ENCODE measurements around the gene XYLT1. TPM values are rescaled to one million over a fixed set of nuclear protein-coding genes. Genes with fewer than 3 reads are reported as not detected.

Gene XYLT1
- total RNA-seq, 2 donors from 2014 or later = 26.4 to 41.9 TPM

DNA sequence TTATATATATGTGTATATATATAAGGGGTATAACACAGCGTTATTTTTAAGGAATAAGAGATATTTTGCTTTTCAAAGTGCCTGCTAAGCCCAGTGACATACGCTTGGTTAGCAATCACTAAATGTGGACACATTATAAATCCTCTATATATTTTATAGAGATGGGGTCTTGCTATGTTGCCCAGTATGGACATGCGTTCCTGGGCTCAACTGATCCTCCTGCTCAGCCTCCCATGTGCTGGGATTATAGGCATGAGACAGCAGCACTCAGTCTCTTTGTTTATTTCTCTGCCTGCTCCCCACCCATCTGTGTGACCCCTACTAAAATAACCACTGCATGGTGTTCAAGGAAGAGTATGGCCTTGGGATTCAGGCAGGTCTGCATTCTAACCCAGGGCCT lies 63.4 kb downstream of the XYLT1 start:
- H3K27ac Mint-ChIP-seq = no peak overlapping the region
- no peaks in the 10 kb centered on the region for H3K36me3 Mint-ChIP-seq
- peaks cover 14 to 44% of the 10 kb centered on the region in 2 donors for H3K4me1 Mint-ChIP-seq (ENCODE audit: low read depth in 2 of 2)
- no peaks in the 10 kb centered on the region for H3K9me3 Mint-ChIP-seq
- DNase-seq (ENCODE audit: low spot score) = no peak
- no peaks in the 10 kb centered on the region for H3K27me3 Mint-ChIP-seq
- no peak for ATAC-seq
- H3K4me3 Mint-ChIP-seq = no peak overlapping the region

DNA sequence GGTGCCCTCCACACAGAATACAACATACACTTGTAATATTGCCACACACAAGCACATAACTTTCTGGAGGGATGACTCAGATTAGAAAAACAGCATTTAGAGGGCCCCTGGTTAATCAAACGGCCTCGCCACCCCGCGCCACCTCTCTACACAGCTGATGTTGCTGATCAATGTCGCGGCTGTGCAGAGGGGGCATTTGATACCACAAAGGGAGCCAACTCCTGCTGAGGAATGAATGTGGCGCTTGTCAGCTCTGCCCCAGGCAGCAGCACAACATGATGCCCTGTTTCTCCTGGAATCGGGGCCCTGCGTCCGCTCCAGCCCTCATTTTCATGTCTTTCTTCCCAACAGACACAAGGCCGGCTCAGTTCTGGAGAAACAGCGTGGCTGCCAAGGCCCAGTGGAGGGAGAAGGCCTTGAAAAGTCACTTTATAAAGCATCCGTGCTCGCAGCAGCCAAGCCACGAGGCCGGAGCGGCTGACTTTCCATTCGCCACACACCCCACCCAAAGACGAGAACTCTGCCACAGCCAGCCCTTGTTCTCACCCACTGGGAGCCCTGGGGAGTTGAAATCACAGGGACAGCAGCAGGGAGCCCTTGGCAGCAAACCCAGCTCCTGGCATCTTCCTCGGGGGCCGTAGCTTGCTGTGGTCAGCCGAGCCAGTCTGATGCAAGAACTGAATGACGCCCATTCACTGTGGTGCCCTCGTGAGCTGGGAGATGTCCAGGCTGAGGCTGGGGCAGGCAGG lies 65.6 kb downstream of the XYLT1 start:
- ATAC-seq (no peak), DNase-seq (ENCODE audit: low spot score) (no peak)
- Mint-ChIP-seq H3K9me3 (no peaks in the 10 kb centered on the region), H3K27me3 (no peaks in the 10 kb centered on the region), H3K4me1 (ENCODE audit: low read depth in 2 of 2) (peaks cover 18 to 35% of the 10 kb centered on the region in 2 donors), H3K4me3 (no peak overlapping the region), H3K36me3 (no peaks in the 10 kb centered on the region), H3K27ac (no peak overlapping the region)

DNA sequence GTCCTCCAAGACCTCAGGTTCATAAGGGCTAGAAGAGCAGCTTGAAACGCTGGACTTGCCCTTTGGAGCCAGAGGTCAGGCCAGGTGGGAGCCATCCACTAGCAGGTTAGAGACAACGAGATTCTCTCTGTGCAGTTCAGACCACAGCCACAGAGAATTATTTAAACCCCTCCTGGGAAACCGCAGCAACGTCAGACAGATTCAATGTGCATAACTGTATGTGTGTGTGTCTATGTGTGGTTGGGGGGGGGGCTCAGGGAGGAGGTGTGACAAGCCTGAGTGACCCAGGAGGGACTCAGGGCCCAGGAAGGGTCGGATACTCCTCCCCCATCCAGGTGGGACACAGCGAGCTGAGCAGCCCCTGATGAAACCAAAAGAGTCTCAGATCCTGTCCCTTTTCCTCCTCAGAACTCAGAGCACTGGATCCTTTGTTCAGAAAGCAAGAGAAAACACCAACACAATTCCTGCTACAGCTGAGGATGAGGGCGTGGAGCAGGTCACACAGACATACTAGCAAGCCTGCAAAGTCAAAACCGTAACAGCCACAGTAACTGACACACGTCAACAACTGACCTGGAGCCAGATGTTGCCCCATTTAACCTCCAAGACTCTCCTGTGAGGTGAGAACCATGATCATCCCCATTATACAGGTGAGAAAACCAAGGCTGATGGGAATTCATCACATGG lies 66.8 kb downstream of the XYLT1 start:
- peaks cover 14 to 30% of the 10 kb centered on the region in 2 donors for H3K4me1 Mint-ChIP-seq (ENCODE audit: low read depth in 2 of 2)
- no peaks in the 10 kb centered on the region for H3K27me3 Mint-ChIP-seq
- peak overlapping the region in 1 of 2 donors; percentile 36 for H3K27ac Mint-ChIP-seq
- ATAC-seq = no peak
- no peak for DNase-seq (ENCODE audit: low spot score)
- no peaks in the 10 kb centered on the region for H3K36me3 Mint-ChIP-seq
- no peak overlapping the region for H3K4me3 Mint-ChIP-seq
- no peaks in the 10 kb centered on the region for H3K9me3 Mint-ChIP-seq

DNA sequence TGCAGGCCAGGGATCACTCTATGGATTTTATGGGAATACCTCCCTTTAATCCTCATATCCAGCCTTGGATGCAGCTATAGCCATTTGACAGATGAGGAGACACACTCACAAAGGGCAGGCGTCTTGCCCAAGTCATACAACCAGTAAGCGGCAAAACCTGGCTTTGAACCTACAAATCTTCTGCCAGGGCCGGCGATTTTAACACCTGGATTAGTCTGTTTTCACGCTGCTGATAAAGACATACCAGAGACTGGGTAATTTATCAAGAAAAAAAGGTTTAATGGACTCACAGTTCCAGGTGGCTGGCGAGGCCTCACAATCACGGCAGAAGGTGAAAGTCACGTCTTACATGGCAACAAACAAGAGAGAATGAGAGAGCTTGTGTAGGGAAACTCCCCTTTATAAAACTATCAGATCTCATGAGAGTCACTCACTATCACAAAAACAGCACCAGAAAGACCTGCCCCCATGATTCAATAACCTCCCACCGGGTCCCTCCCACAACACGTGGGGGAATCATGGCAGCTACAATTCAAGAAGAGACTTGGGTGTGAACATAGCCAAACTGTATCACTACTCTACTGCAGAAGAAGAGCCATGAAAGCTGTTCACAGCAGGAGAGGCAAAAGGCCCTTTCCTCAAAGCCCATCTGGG lies 67.5 kb downstream of the XYLT1 start:
- Mint-ChIP-seq H3K36me3 (no peaks in the 10 kb centered on the region), H3K4me1 (ENCODE audit: low read depth in 2 of 2) (peaks cover 14 to 26% of the 10 kb centered on the region in 2 donors), H3K9me3 (no peaks in the 10 kb centered on the region), H3K27ac (peak overlapping the region in 1 of 2 donors; percentile 36), H3K4me3 (no peak overlapping the region), H3K27me3 (no peaks in the 10 kb centered on the region)
- ATAC-seq (no peak), DNase-seq (ENCODE audit: low spot score) (no peak)

DNA sequence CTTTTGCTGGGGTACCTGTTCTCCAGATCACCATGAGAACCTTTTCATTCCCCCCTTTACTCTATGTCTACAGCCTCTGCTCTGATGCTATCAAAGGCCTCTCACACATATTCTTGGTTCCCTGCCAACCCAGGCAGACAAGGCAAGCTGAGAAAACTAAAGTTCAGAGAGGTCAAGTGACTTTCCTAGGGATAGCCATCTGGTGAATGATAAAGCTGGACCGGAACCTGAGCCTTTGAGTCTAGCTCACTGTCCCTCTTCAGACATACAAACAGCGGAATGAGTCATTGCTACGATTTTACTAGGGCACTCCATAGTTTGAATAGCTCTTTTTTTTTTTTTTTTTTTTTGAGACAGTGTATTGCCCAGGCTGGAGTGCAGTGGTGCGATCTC lies 73.3 kb downstream of the XYLT1 start:
- ATAC-seq (no peak), DNase-seq (ENCODE audit: low spot score) (no peak)
- Mint-ChIP-seq H3K27ac (peak overlapping the region in 1 of 2 donors; percentile 29), H3K9me3 (no peaks in the 10 kb centered on the region), H3K4me3 (no peak overlapping the region), H3K4me1 (ENCODE audit: low read depth in 2 of 2) (peaks cover 26 to 35% of the 10 kb centered on the region in 2 donors), H3K27me3 (no peaks in the 10 kb centered on the region), H3K36me3 (no peaks in the 10 kb centered on the region)

DNA sequence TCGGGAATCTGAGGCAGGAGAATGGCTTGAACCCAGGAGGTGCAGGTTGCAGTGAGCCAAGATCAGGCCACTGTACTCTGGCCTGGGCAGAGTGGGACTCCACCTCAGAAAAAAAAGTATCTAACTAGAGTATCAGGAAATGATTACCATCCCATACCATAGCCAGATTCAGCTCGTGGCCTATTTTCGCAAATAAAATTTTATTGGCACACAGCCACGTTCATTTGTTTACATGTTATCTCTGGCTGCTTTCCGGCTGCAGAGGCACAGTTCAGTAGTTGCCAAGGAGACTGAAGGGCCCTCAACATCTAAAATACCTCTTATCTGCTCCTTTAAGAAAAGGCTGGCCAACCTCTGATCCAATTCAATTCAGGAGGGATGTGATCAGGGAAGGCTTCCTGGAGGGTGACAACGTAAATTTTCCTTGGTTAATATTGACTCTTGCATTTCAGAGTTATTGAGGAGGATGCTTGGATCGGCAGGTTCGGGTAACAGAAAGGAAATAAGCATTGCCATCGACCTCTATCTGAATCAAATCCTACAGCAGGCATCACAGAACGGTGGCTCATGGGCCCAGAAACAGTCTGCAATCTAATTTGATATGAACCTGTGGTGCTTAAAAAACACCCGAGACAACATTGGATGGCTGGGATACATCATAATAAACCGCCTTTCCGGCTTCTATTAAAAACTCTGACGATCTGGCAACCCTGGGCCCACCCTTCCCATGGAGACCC lies 73.8 kb downstream of the XYLT1 start:
- Mint-ChIP-seq H3K4me3 (no peak overlapping the region), H3K4me1 (ENCODE audit: low read depth in 2 of 2) (peaks cover 28 to 36% of the 10 kb centered on the region in 2 donors), H3K36me3 (peaks cover 1% of the 10 kb centered on the region), H3K27me3 (no peaks in the 10 kb centered on the region), H3K9me3 (no peaks in the 10 kb centered on the region), H3K27ac (peak overlapping the region in 1 of 2 donors; percentile 29)
- ATAC-seq = no peak
- no peak for DNase-seq (ENCODE audit: low spot score)

DNA sequence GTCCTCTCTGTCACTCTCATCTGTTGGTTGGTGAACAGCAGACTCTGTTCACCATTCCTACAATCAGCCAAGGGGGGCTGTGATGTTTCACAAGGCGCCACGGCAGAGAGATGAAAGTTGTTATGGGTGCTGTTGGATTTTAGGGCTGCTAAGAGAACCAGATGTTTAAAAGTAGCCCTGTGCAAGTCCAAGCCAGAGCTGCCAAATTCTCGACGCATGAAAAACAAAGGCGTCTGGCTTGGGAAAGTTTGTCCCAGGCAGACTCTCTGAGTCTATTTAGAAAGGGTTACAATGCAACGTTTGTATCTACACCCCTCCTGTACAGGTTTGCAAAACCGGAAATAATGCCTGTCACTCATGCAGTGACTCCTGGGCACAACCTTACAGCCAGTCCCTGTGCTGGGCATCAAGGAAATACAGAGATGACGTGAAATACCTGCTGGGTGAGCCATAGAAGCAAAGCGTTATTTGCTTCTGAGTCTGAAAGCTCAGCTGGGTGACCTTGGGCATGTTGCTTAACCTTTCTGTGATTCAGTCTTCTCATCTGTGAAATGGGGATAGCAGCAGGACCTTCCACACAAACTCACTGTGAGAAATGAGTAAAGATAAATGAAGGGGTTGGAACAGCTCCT lies 74.8 kb downstream of the XYLT1 start:
- no peaks in the 10 kb centered on the region for H3K9me3 Mint-ChIP-seq
- H3K27ac Mint-ChIP-seq = peak overlapping the region in 1 of 2 donors; percentile 35
- no peak for DNase-seq (ENCODE audit: low spot score)
- H3K27me3 Mint-ChIP-seq = no peaks in the 10 kb centered on the region
- H3K4me1 Mint-ChIP-seq (ENCODE audit: low read depth in 2 of 2) = peaks cover 38 to 39% of the 10 kb centered on the region in 2 donors
- H3K36me3 Mint-ChIP-seq = peaks cover 6% of the 10 kb centered on the region
- H3K4me3 Mint-ChIP-seq = no peak overlapping the region
- no peak for ATAC-seq

DNA sequence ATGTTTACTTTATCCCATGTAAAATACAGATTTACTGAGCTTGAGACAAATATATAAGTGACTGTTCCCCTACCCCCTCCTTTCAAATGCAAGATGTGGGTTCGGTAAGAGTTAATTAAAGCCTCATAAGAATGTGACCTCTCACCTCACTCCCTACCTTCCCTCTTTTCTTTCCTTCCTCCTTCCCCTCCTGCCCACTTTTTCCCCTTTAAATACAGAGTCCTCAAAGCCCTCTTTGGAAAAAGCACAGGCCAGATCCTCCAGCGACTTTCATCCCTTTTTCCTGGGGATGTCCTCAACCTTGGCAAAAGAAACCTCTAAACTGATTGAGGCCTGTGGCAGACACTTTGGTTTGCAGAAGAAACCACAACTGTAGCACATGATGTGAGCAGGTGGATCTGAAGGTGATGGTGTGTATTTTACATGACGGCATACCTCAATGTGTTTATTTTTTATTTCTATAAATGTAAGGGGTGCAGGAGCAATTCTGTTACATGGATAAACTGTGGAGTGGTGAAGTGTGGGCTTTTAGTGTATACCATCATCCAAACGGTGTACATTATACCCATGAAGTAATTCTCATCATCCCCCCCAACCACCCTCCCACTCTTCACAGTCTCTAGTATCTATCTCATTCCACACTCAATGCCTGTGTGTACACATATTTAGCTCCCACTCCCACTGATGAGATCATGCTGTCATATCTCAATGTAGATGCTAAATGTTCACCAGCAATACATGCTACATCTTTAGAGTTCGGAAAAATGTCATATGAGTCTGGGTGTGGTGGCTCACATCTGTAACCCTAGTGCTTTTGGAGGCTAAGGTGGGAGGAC lies 77.7 kb downstream of the XYLT1 start:
- Mint-ChIP-seq H3K27ac (no peak overlapping the region), H3K27me3 (no peaks in the 10 kb centered on the region), H3K4me3 (no peak overlapping the region), H3K36me3 (peaks cover 6% of the 10 kb centered on the region), H3K9me3 (no peaks in the 10 kb centered on the region), H3K4me1 (ENCODE audit: low read depth in 2 of 2) (peaks cover 37 to 39% of the 10 kb centered on the region in 2 donors)
- ATAC-seq (no peak), DNase-seq (ENCODE audit: low spot score) (no peak)

DNA sequence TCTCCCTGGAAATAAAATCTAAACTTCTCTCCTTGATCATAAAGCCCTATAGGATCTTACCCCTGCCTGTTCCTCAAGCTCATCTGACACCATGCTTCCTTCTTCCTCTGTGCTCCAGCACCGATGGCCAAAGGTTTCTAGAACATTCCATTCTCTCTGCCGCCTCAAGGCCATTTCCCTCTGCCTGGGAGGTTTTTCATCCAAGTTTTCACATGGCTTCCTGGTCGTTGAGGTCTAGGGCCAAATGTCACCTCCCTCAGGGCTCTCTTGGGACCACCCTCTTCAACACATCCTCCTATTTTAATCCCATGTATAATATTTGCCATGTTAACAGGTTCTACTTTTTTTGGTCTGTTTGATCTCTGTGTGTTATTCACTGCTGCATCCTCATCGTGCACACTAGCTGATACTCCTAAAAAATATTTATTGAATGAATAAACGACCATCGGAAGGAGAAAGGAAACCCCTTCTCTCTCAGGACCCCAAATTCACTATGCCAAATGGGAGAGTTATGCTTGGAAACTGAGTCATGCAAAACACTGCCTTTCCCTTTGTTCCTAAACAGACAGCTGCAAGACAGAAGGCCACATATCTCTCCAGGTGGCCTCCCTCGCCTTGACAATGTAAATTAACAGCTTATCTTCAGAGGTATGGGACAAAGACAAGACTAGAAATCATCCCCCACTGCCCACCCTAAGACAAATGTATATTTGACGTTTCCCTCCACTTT lies 78.5 kb downstream of the XYLT1 start:
- ATAC-seq (no peak), DNase-seq (ENCODE audit: low spot score) (no peak)
- Mint-ChIP-seq H3K27me3 (no peaks in the 10 kb centered on the region), H3K27ac (no peak overlapping the region), H3K9me3 (no peaks in the 10 kb centered on the region), H3K36me3 (peaks cover 6% of the 10 kb centered on the region), H3K4me3 (no peak overlapping the region), H3K4me1 (ENCODE audit: low read depth in 2 of 2) (peaks cover 40 to 41% of the 10 kb centered on the region in 2 donors)

DNA sequence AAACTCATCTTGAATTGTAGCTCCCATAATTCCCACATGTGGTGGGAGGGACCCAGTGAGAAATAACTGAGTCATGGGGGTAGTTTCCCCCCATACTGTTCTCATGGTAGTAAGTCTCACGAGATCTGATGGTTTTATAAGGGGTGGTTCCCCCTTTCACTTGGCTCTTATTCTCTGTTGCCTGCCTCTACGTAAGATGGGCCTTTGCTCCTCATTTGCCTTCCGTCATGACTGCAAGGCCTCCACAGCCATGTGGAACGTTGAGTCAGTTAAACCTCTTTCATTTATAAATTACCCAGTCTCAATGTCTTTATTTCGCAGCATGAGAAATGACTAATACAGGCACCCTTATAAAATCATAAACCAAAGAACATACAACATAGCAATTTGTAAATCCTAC lies 79.0 kb downstream of the XYLT1 start:
- DNase-seq (ENCODE audit: low spot score) (no peak), ATAC-seq (no peak)
- peaks cover 36 to 40% of the 10 kb centered on the region in 2 donors for H3K4me1 Mint-ChIP-seq (ENCODE audit: low read depth in 2 of 2)

DNA sequence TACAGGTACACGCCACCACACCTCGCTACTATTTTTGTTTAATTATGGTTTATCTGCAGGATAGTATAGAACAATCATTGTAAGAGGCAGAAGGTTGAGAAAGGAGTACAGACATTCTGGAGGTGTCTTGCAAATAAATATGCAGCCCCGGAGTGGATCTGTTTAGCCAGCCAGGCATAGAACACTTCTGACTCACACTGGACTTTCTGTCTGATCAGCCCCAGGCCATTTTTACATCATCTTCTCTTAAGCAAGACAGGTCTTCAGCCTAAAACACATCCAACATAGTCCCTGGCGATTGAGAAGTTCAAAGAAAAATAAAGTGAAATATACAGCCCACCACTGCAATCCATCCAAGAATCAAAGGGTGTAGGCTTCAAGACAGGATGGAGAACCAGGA lies 81.4 kb downstream of the XYLT1 start:
- H3K4me1 Mint-ChIP-seq (ENCODE audit: low read depth in 2 of 2) = peaks cover 35 to 39% of the 10 kb centered on the region in 2 donors
- H3K27me3 Mint-ChIP-seq = no peaks in the 10 kb centered on the region
- DNase-seq (ENCODE audit: low spot score) (no peak), ATAC-seq (no peak)
- H3K9me3 Mint-ChIP-seq = no peaks in the 10 kb centered on the region
- H3K36me3 Mint-ChIP-seq = peaks cover 6% of the 10 kb centered on the region
- H3K4me3 Mint-ChIP-seq = no peak overlapping the region
- no peak overlapping the region for H3K27ac Mint-ChIP-seq

More for the DNA sequence above, 79.0 kb downstream of the XYLT1 start:
- Mint-ChIP-seq H3K36me3 (peaks cover 6% of the 10 kb centered on the region), H3K4me3 (no peak overlapping the region), H3K27me3 (no peaks in the 10 kb centered on the region), H3K27ac (no peak overlapping the region), H3K9me3 (no peaks in the 10 kb centered on the region)

DNA sequence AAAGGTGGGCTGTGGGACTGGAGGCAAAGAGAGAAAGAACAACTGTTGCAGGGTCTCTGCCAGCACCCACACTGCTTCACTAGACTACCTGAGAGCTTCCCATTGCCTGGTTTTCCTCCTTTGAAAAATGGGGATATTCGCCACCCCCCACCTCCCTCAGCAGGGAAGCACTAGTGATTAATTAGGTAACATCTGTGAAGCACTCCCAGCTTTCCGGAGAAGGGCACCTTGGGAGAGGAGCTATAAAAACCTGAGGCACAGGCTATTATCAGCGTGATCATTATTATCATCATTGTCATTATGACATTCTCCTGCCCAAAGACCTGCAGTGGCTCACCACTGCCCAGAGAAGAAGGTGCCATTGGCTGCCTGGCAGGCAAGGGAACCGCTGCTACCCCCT lies 83.5 kb downstream of the XYLT1 start:
- Mint-ChIP-seq H3K9me3 (no peaks in the 10 kb centered on the region), H3K27ac (no peak overlapping the region)

More for the DNA sequence above, 83.5 kb downstream of the XYLT1 start:
- peaks cover 38 to 39% of the 10 kb centered on the region in 2 donors for H3K4me1 Mint-ChIP-seq (ENCODE audit: low read depth in 2 of 2)
- H3K36me3 Mint-ChIP-seq = peaks cover 6% of the 10 kb centered on the region
- H3K27me3 Mint-ChIP-seq = no peaks in the 10 kb centered on the region
- ATAC-seq (no peak), DNase-seq (ENCODE audit: low spot score) (no peak)
- no peak overlapping the region for H3K4me3 Mint-ChIP-seq

Data from natural killer cell treated with Interleukin-12 subunit alpha and Interleukin-12 subunit beta and Interleukin-15 and Interleukin-18, amount 100 ng/mL, for 72 hours (primary cell).